ENCODE measurements around the gene NISCH.

NISCH gene

DNA sequence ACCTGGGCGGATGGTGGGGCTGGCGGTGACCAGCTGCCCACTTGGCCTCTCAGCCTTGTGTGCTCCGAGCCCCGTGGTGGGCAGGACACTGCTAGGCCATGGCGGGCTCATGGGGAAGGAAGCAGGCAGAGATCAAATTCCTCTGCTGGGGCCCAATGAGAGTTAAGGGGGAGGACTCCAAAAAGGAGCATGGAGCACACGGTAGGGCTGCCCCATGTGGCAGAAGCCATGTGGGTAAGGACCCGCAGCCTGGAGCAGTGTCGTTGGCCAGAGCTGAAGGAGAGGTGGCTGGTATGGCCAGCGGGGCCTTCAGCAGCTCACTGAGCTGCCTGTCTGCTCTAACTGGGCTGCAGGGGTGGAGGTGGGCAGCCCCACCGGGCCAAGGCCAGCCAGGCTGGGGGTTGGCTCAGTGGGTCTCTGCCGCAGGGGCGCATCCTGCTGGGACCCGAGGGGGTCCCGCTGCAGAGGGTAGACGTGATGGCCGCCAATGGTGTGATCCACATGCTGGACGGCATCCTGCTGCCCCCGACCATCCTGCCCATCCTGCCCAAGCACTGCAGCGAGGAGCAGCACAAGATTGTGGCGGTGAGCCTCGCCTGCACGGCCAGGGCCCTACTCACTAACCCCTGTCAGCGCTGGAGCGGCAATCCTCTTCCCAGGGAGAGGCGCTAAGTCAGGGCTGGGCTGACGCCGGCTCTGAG is 51.0 kb downstream of the NISCH start:
- WGBS (ENCODE audit: insufficient coverage, insufficient read length), result no CpG with 5 or more reads among the region's 27 CpGs
- Histone ChIP-seq H3K9me3 (ENCODE audit: control insufficient read depth, insufficient read depth, low read length) (no peaks in the 10 kb centered on the region), H3K4me1 (ENCODE audit: control insufficient read depth, insufficient read depth, low read length) (no peaks in the 10 kb centered on the region; the same call in 1 of the 2 replicates), H3K27me3 (ENCODE audit: control insufficient read depth, insufficient read depth, low read length) (no peaks in the 10 kb centered on the region), H3K4me3 (ENCODE audit: low read length) (no peak overlapping the region), H3K36me3 (ENCODE audit: control insufficient read depth, insufficient read depth, low read length) (no peaks in the 10 kb centered on the region), H3K27ac (ENCODE audit: low read length) (no peak overlapping the region)
- no peak for DNase-seq (ENCODE audit: low read depth, low spot score)

DNA sequence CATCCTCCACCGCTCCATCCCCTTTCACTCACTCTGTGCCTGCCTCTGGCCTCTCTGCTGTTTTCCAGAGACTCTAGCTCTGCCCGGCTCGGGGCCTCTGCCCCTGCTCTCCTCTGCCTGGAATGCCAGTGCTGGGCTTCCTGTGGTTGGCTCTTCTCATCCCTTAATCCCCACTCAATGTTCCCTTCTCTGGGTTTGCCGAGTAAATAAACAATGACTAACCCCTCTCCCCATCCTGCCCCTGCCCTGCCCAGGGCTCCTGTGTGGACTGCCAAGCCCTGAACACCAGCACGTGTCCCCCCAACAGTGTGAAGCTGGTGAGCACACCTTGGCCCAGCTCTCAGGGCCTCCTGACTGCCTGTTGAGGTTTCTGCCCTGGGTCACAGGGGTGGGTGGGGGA is 52.0 kb downstream of the NISCH start:
- Histone ChIP-seq H3K27me3 (ENCODE audit: control insufficient read depth, insufficient read depth, low read length) (no peaks in the 10 kb centered on the region), H3K4me3 (ENCODE audit: low read length) (no peak overlapping the region), H3K9me3 (ENCODE audit: control insufficient read depth, insufficient read depth, low read length) (no peaks in the 10 kb centered on the region), H3K27ac (ENCODE audit: low read length) (no peak overlapping the region), H3K36me3 (ENCODE audit: control insufficient read depth, insufficient read depth, low read length) (no peaks in the 10 kb centered on the region), H3K4me1 (ENCODE audit: control insufficient read depth, insufficient read depth, low read length) (no peaks in the 10 kb centered on the region; the same call in 1 of the 2 replicates)
- DNase-seq (ENCODE audit: low read depth, low spot score), result no peak
- WGBS (ENCODE audit: insufficient coverage, insufficient read length), result no CpG with 5 or more reads among the region's 5 CpGs

- no peak for DNase-seq (ENCODE audit: low read depth, low spot score)
- H3K4me1 ChIP-seq (ENCODE audit: control insufficient read depth, insufficient read depth, low read length), result no peaks in the 10 kb centered on the region; the same call in 1 of the 2 replicates
- WGBS (ENCODE audit: insufficient coverage, insufficient read length), result no CpG with 5 or more reads among the region's 12 CpGs
- no peaks in the 10 kb centered on the region for H3K27me3 ChIP-seq (ENCODE audit: control insufficient read depth, insufficient read depth, low read length)
- H3K9me3 ChIP-seq (ENCODE audit: control insufficient read depth, insufficient read depth, low read length), result no peaks in the 10 kb centered on the region
- no peak overlapping the region for H3K4me3 ChIP-seq (ENCODE audit: low read length)
- no peak overlapping the region for H3K27ac ChIP-seq (ENCODE audit: low read length)
- H3K36me3 ChIP-seq (ENCODE audit: control insufficient read depth, insufficient read depth, low read length), result no peaks in the 10 kb centered on the region
Observed at GRCh38 chr3:52509753-52510328, 54.4 kb downstream of the NISCH start.

- H3K36me3 ChIP-seq (ENCODE audit: control insufficient read depth, insufficient read depth, low read length), result no peaks in the 10 kb centered on the region
- H3K27me3 ChIP-seq (ENCODE audit: control insufficient read depth, insufficient read depth, low read length), result no peaks in the 10 kb centered on the region
- no peaks in the 10 kb centered on the region for H3K9me3 ChIP-seq (ENCODE audit: control insufficient read depth, insufficient read depth, low read length)
- no peak overlapping the region for H3K4me3 ChIP-seq (ENCODE audit: low read length)
- no CpG with 5 or more reads among the region's 7 CpGs for WGBS (ENCODE audit: insufficient coverage, insufficient read length)
- no peaks in the 10 kb centered on the region; the same call in 1 of the 2 replicates for H3K4me1 ChIP-seq (ENCODE audit: control insufficient read depth, insufficient read depth, low read length)
- no peak overlapping the region for H3K27ac ChIP-seq (ENCODE audit: low read length)
- no peak for DNase-seq (ENCODE audit: low read depth, low spot score)
Observed at GRCh38 chr3:52511509-52511908, 56.1 kb downstream of the NISCH start.

GRCh38 chr3:52512105-52512504 is 56.7 kb downstream of the NISCH start:
- no CpG with 5 or more reads among the region's 8 CpGs for WGBS (ENCODE audit: insufficient coverage, insufficient read length)
- H3K27ac ChIP-seq (ENCODE audit: low read length), result no peak overlapping the region
- no peak overlapping the region for H3K4me3 ChIP-seq (ENCODE audit: low read length)
- DNase-seq (ENCODE audit: low read depth, low spot score), result no peak
- no peaks in the 10 kb centered on the region for H3K9me3 ChIP-seq (ENCODE audit: control insufficient read depth, insufficient read depth, low read length)
- no peaks in the 10 kb centered on the region for H3K36me3 ChIP-seq (ENCODE audit: control insufficient read depth, insufficient read depth, low read length)
- no peaks in the 10 kb centered on the region; the same call in 1 of the 2 replicates for H3K4me1 ChIP-seq (ENCODE audit: control insufficient read depth, insufficient read depth, low read length)
- H3K27me3 ChIP-seq (ENCODE audit: control insufficient read depth, insufficient read depth, low read length), result no peaks in the 10 kb centered on the region

DNA sequence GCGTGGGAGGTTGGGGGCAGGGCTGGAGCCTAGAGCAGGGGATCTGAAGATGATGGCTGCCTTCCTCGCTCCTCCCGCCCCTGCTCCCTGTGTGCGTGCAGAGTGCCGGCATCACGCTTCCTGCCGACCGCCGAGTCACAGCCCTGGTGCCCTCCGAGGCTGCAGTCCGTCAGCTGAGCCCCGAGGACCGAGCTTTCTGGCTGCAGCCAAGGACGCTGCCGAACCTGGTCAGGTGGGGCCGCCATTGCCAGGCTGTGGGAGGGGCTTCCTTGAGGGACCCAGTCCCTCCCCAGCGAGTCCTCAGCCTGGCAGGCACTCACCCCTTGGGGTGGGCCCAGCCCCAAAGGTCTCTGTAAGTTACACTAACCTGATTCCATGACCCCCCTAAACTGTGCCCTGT is 57.3 kb downstream of the NISCH start:
- H3K4me3 ChIP-seq (ENCODE audit: low read length), result no peak overlapping the region
- no CpG with 5 or more reads among the region's 17 CpGs for WGBS (ENCODE audit: insufficient coverage, insufficient read length)
- no peaks in the 10 kb centered on the region for H3K27me3 ChIP-seq (ENCODE audit: control insufficient read depth, insufficient read depth, low read length)
- H3K9me3 ChIP-seq (ENCODE audit: control insufficient read depth, insufficient read depth, low read length), result no peaks in the 10 kb centered on the region
- H3K36me3 ChIP-seq (ENCODE audit: control insufficient read depth, insufficient read depth, low read length), result no peaks in the 10 kb centered on the region
- no peak overlapping the region for H3K27ac ChIP-seq (ENCODE audit: low read length)
- H3K4me1 ChIP-seq (ENCODE audit: control insufficient read depth, insufficient read depth, low read length), result no peaks in the 10 kb centered on the region; the same call in 1 of the 2 replicates
- no peak for DNase-seq (ENCODE audit: low read depth, low spot score)

GRCh38 chr3:52513281-52513680 is 57.9 kb downstream of the NISCH start:
- no peaks in the 10 kb centered on the region; the same call in 1 of the 2 replicates for H3K4me1 ChIP-seq (ENCODE audit: control insufficient read depth, insufficient read depth, low read length)
- DNase-seq (ENCODE audit: low read depth, low spot score), result no peak
- no peak overlapping the region for H3K4me3 ChIP-seq (ENCODE audit: low read length)
- no peaks in the 10 kb centered on the region for H3K27me3 ChIP-seq (ENCODE audit: control insufficient read depth, insufficient read depth, low read length)
- no peak overlapping the region for H3K27ac ChIP-seq (ENCODE audit: low read length)
- WGBS (ENCODE audit: insufficient coverage, insufficient read length), result no CpG with 5 or more reads among the region's 7 CpGs
- no peaks in the 10 kb centered on the region for H3K9me3 ChIP-seq (ENCODE audit: control insufficient read depth, insufficient read depth, low read length)
- H3K36me3 ChIP-seq (ENCODE audit: control insufficient read depth, insufficient read depth, low read length), result no peaks in the 10 kb centered on the region

DNA sequence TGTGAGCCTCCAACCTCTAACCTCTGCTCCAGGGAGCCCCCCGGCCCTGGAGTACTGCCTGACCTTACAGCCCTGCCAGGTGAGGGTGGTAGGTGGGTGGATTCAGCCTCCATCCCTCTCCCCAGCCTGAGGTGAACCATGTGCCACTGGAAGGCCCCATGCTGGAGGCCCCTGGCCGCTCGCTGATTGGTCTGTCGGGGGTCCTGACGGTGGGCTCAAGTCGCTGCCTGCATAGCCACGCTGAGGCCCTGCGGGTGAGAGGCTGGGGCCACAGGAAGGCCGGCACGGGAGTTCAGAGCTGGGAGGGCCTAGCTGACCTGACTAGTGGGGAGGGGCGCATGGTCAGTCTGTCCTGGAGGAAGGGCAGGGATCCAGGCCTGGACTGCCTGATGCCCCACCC is 59.2 kb downstream of the NISCH start:
- WGBS (ENCODE audit: insufficient coverage, insufficient read length), result no CpG with 5 or more reads among the region's 11 CpGs
- no peaks in the 10 kb centered on the region for H3K27me3 ChIP-seq (ENCODE audit: control insufficient read depth, insufficient read depth, low read length)
- no peak overlapping the region for H3K4me3 ChIP-seq (ENCODE audit: low read length)
- no peaks in the 10 kb centered on the region for H3K36me3 ChIP-seq (ENCODE audit: control insufficient read depth, insufficient read depth, low read length)
- H3K4me1 ChIP-seq (ENCODE audit: control insufficient read depth, insufficient read depth, low read length), result peaks cover 4% of the 10 kb centered on the region
- H3K27ac ChIP-seq (ENCODE audit: low read length), result no peak overlapping the region
- H3K9me3 ChIP-seq (ENCODE audit: control insufficient read depth, insufficient read depth, low read length), result no peaks in the 10 kb centered on the region
- DNase-seq (ENCODE audit: low read depth, low spot score), result no peak

DNA sequence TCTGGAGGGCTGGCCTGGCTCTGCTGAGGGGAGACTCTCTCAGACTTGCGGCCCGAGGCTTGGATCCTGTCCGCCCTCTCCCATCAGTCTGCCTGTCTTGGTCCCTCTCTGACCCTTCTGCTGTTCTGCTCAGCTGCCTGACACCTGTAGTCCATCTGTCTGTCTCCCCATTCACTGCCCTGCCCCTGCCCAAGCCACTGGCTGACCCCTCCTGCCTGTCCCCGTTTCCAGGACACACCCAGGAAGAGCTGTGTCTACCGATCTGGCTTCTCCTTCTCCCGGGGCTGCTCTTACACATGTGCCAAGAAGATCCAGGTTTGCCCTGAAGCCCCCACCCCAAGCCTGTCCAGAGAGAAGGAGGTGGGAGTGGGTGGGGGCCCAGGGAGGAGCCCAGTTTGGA is 59.8 kb downstream of the NISCH start:
- H3K27me3 ChIP-seq (ENCODE audit: control insufficient read depth, insufficient read depth, low read length), result no peaks in the 10 kb centered on the region
- peaks cover 4% of the 10 kb centered on the region for H3K4me1 ChIP-seq (ENCODE audit: control insufficient read depth, insufficient read depth, low read length)
- no peak overlapping the region for H3K27ac ChIP-seq (ENCODE audit: low read length)
- no peak overlapping the region for H3K4me3 ChIP-seq (ENCODE audit: low read length)
- no CpG with 5 or more reads among the region's 6 CpGs for WGBS (ENCODE audit: insufficient coverage, insufficient read length)
- DNase-seq (ENCODE audit: low read depth, low spot score), result no peak
- no peaks in the 10 kb centered on the region for H3K9me3 ChIP-seq (ENCODE audit: control insufficient read depth, insufficient read depth, low read length)
- no peaks in the 10 kb centered on the region for H3K36me3 ChIP-seq (ENCODE audit: control insufficient read depth, insufficient read depth, low read length)

DNA sequence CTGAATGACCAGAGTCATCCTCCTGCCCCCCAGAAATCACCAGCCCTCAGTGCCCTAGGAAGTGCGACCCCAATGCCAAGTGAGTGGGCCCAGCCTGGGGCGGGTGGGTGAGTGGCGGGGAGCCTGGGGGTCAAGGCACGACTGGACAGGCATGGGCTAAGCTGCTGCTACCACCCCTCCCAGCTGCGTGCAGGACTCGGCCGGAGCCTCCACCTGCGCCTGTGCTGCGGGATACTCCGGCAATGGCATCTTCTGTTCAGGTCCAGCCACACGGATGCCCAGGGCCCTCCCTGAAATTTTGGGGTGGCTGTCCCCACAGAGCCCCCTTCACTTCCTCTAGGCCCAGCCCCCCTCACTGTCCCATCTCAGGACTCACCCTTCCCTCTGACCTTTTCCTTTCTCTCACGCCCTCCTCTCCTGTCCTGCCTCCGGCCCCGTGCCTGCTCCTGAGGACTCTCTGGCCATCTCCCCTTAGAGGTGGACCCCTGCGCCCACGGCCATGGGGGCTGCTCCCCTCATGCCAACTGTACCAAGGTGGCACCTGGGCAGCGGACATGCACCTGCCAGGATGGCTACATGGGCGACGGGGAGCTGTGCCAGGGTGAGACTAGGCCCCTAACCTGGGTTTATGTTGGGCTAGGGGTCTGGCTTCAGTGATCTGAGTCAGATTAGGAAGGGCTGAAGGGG is 61.2 kb downstream of the NISCH start:
- Histone ChIP-seq H3K9me3 (ENCODE audit: control insufficient read depth, insufficient read depth, low read length) (no peaks in the 10 kb centered on the region), H3K27me3 (ENCODE audit: control insufficient read depth, insufficient read depth, low read length) (no peaks in the 10 kb centered on the region), H3K4me3 (ENCODE audit: low read length) (no peak overlapping the region), H3K36me3 (ENCODE audit: control insufficient read depth, insufficient read depth, low read length) (no peaks in the 10 kb centered on the region), H3K27ac (ENCODE audit: low read length) (no peak overlapping the region), H3K4me1 (ENCODE audit: control insufficient read depth, insufficient read depth, low read length) (peaks cover 4% of the 10 kb centered on the region)
- no CpG with 5 or more reads among the region's 19 CpGs for WGBS (ENCODE audit: insufficient coverage, insufficient read length)
- no peak for DNase-seq (ENCODE audit: low read depth, low spot score)
